GM19351 (cell line): ENCODE results near the gene AKR7A2.
"Not testable (repeated sequence)": the region's sequence is repeated elsewhere in the genome, so short reads cannot be mapped to it uniquely, and the experiment has no call there.

Experiments
- ATAC-seq: cut with Tn5 transposase; IDR thresholded peaks from one replicate; pipeline ENCODE4 v1.9.1; 2021; ENCODE audit warnings: mild to moderate bottlenecking, moderate library complexity; ENCODE audit not compliant: unreplicated experiment

The AKR7A2 gene

DNA sequence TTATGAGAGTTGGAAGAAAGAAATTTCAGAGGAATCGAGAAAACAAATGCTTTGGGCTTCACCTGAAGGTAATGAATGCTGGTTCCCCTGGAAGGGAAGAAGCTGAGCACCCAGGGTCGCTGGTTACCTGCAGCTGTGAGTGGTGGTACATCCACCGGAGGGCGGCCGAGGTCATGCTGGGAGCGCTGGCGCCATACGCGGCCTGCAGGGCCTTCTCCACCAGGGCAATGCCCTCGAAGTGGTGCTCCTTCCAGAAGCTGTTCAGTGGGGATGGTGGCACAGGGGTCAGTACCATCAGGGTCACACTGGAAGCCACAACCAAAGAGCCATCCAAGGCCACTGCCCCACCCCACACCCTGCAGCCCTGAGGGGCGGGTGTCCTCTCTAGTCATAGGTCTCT is 43.5 kb downstream of the AKR7A2 start:
- no peak for ATAC-seq

DNA sequence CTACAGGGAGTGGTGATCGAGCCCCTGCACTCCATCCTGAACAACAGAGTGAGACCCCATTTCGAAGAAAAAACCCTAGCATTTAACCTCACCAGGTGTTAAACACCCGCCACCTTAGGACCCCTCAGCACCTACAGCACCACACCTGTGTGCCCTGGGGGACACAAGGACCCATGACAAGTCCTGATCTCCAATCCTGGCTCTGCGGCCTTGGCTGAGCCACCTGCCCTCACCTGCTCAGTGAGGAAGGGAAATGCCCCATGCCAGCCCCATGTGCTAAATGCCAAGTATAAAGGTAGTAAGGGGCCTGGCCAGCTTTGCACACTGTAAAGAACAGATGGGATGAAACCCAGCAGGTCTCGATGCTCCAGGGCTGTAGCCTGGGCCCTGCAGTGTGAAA is 49.2 kb downstream of the AKR7A2 start:
- no peak for ATAC-seq

GRCh38 chr1:19262047-19262446 is 49.9 kb downstream of the AKR7A2 start:
- ATAC-seq = no peak

DNA sequence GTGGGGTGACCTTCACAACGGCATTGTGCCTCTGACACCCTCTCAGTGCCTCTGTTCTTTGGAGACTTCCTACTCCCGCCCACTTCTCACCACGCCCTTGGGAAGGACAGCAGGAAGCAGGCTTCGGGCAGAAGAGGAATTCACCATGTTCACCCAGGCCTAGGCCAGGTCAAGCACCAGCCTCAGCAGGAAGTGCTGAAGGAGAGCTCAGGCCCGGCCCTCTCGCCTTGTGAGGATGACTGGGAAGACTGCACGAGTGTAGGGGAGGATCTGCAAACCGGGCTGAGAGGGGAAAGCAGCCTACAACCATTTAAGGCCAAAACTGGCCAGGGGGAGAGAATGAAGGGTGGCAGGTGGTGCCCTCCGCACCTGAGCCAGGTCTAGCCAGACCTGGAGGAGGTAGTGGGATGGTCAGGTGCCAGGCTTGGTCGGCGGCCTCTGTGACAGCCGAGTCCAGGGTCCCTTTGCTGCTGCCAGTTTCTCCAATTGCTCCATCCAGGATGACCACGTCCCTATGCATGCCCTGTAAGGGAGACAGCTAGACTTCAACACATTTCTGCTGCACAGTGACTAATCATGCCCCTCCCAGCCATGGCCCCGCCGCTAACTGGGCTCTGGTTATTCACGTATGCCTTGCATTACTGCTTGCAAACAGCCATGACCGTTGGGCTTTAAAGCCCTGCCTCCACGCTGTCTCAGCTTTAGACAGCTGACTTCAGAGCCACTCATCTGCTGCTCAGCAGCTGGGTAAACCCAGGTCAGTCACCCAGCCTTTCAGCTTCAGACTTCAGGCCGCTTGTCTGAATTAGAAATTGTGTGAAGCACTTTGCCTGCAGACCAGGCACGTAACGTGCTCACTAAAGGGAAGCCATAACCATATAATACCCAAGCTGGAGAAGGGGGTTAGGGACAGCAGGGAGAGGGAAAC is 51.5 kb downstream of the AKR7A2 start:
- no peak for ATAC-seq

- ATAC-seq = no peak
These were observed 53.6 kb downstream of the AKR7A2 start for GRCh38 chr1:19258353-19258752.

GRCh38 chr1:19257178-19257914 is 54.6 kb downstream of the AKR7A2 start:
- no peak for ATAC-seq

GRCh38 chr1:19256301-19256700 is 55.6 kb downstream of the AKR7A2 start:
- not testable (repeated sequence) for ATAC-seq

DNA sequence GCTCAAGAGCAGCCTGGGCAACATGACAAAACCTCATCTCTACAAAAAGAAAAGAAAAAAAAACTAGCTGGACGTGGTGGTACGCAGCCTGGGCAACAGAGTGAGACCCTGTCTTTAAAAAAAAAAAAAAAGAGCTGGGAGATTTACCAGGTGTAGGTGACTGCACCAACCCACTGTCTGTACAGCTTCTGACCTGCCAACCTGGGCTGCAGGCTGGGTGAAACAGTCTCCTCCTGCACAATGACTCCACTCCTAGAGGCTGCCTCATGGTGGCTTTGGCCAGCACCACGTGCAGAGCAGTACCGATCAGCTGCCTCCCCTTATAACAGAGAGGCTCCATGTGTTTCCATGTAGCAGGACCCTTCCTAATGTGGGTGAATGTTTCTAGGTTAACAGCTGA is 56.7 kb downstream of the AKR7A2 start:
- no peak for ATAC-seq

GRCh38 chr1:19254416-19254815 is 57.5 kb downstream of the AKR7A2 start:
- ATAC-seq = no peak
